Left renal pelvis (tissue), 4 donors: Measurements from ENCODE around the gene MSANTD1. TPM values are rescaled to one million over a fixed set of nuclear protein-coding genes. Genes with fewer than 3 reads are reported as not detected.

ENCODE experiments used
- DNase-seq, 4 donors: peaks; one replicate each; pipeline ENCODE4 v3.0.0-alpha.2; 2013; ENCODE audit warnings: low read depth in 4 of 4, low spot score in 3 of 4
- polyA plus RNA-seq, 4 donors: library from polyadenylated mRNA; unstranded; fragments of 120-200 nt; gene quantifications; one replicate each; pipeline ENCODE4 v1.2.1, GENCODE V29; 2013; ENCODE audit not compliant: insufficient read length in 4 of 4

The MSANTD1 gene
- polyA plus RNA-seq, 4 donors = 0.24 to 1.7 (median 0.62) TPM

DNA sequence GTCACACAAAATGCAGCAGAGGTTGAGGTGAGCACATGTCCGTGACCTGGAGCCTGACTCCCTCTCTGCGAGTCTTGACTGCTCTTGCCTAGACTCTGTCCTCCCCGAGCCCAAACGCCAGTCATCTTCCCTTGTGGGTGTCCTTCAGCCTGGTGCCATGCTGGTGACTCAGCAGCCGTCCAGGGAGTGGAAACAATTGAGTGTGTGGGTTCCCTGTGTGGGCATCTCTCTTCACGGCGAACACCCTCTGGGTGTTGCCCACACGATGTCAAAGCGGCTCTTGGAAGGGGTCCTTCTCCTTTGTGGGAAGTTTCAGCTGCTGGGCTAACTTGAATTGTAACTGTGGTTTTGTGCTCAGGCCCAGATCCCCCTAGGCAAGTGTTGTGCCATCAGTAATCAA, 17.5 kb upstream of the MSANTD1 start:
- no peak for DNase-seq

DNA sequence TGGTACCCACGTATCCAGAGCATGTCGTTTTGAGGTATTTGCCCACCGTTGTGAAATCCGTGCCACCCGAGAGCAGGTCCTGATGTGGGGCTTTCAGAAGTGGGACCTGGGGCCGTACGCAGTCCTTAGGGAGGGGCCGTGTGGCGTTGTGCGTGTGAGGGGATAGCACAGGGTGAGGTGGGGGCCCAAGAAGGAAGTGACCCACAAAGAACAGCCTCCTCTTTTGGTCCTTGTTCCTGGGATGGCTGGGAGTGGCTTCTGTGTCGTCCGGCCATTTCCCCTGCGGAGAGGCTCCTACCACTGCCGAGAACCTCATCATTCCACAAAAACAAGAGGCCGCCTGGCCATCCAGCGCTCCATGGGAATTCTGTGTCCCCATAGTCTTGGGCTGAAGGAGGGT, 17.0 kb upstream of the MSANTD1 start:
- no peak for DNase-seq

DNA sequence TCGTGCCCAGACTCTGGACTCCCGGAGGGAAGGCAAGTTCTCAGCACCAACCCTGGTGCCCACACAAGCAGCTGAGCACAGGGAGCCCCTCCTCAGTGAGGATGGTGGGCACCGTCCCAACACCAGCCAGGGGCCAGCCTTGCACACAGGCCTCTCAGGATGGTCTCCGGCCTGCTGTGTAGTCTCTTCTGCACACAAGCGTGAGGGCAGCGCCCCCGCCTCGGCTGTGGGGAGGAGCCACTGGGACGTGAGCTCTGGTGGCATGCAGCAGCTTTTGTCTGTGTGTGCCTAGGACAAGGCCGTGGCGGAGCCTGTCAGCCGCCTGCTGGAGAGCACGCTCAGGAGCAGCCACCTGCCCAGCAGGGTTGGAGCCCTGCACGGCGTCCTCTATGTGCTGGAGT, 16.1 kb upstream of the MSANTD1 start:
- DNase-seq = no peak

GRCh38 chr4:3233391-3234071, 15.4 kb upstream of the MSANTD1 start:
- no peak for DNase-seq

DNA sequence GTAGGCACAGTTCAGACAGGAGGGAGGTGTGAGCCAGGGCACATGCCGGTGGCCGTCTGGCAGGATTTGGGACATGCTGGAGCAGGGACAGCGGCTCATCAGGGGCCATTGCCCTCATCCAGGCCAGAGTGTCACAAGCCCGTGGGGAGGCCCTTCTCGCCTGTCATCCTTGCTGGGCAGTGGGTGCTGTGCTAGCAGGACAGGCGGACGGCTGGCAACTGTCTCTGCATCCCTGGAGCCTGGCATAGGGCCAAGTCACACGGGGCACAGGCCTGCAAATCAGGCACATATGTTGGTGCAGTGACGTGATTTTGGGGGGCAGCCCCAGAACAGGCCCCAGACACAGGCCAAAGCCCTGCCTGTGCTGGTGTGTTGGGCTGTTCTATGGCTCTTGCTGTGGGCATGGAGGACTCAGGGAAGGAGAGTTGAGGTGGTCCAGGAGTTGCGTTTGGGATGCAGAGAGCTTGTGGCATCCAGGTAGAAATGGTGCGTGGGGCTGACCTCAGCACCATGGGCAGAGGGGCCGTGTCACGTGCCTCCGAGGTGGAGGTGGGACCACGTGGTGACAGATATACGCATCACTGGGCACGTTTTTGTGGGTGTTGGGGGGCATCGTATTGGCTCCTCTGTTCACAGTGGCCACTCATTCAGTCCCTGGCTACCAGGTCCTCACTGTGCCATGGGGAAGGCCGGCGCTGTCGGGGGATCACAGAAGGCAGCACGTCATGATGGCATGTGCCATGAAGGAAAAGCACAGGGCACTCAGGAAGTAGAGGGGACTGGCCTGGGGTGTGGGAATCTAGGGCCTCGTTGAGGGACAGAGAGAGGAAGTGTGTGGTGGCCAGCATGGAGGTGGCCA, 14.6 kb upstream of the MSANTD1 start:
- DNase-seq = no peak

DNA sequence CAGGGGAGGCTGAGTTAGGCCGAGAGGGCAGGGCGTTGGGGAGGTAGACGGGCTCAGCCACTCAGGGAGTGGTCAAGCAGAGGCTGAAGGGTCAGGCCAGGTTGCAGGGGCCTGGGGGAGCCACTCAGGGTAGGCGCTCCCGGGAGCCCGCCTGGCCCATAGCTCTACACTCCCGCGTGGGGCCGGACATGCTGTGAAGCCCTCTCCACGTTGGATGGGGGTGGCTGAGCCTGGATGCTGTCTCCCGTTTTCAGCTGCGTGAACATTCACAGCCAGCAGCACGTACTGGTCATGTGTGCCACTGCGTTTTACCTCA, 14.0 kb upstream of the MSANTD1 start:
- DNase-seq = no peak

DNA sequence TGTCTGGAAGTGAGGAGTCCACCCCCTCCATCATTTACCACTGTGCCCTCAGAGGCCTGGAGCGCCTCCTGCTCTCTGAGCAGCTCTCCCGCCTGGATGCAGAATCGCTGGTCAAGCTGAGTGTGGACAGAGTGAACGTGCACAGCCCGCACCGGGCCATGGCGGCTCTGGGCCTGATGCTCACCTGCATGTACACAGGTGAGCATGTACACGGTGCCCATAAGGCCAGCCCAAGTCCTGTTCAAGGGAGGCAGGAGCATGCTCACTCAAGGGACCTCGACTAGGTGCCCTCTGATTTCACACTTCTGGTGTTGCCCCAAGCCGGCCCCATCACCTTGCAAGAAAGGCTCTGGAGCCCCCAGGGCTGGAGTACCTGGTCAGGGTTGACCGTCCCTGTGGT, 13.4 kb upstream of the MSANTD1 start:
- no peak for DNase-seq

DNA sequence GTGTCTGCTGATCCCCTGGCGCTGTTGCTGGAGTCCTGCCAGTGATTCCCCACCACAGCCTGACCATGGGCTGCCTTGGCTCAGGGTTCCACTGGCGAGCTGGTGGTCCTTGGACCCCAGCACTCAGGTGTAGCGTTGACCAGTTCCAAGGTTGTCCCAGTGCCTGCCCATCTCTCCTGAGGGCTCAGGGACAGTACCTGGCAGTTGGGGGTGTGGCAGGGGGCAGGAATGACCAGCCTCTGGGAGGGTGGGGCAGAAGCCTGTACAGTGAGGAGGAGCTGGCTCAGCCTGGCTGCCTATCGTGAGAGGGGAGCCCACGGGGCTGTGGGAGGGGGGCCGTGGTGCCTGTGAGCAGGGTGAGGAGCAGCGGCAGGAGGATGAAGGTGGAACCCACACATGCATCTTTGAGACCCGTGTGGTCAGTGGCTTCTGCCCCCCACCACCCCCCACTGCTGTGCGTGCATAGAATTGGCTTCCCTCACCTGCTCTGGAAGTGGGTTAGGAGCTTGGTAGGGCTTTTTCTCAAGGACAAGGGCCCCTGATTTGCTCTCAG, 12.6 kb upstream of the MSANTD1 start:
- no peak for DNase-seq

DNA sequence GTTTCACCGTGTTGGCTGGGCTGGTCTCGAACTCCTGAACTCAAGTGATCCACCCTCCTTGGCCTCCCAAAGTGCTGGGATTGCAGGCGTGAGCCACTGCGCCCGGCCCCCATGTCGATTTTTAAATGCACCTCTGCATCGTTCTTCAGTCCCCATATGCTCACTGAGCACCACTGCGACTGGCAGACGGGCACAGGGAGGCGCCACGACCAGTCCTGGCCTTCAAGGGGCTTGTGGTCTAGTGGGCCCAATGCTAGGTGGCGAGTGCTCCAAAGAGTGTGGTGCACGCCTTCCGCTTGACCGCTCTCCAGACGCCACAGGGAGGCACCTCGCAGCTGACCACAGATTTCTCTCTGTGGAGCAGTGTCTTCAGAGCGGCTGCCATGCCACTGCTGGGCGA, 11.7 kb upstream of the MSANTD1 start:
- DNase-seq = no peak

DNA sequence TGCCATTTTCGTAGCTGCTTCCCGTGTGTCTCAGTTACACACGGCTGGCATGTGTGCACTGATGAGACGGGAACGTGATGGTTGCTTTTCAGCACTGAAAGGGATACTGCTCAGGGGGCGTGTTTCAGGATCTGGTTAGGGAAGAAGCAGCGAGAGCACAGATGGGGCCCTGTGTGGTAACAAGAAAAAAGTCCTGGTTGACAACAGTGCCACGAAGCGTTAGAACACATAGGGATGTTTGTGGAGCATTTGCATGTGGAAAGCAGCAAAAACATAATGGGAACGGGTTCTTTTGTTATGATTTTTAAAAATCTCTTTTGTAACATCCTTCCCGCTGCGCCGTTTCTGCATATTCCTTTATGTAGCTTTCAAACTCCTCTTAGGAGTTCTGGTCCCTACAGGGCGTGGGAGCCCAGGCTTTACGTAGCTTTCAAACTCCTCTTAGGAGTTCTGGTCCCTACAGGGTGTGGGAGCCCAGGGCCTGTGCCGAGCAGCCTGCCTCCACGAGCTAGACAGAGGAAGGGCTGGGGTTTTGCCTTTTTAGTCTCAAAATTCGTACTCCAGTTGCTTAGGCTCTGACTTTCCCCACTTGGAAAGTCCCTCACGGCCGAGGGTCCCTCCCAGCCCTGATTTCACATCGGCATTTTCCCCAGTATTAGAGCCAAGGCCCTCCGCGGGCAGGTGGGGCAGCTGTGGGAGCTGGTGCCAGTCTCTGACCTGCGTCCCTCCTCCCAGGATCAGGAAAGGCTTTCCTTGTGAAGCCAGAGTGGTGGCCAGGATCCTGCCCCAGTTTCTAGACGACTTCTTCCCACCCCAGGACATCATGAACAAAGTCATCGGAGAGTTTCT, 11.0 kb upstream of the MSANTD1 start:
- no peak for DNase-seq

DNA sequence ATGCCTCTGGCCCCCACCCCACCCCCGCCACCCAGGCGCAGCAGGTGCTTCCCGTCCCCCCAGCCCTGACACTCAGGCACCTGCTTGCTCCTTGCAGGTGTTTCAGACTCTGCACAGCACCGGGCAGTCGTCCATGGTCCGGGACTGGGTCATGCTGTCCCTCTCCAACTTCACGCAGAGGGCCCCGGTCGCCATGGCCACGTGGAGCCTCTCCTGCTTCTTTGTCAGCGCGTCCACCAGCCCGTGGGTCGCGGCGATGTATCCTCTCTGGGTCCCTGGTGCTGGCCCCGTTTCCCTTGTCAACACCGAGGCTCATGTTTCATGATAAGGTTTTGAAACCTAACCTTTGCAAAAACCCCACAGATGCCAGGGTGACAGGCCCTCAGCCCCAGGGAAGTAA, 10.2 kb upstream of the MSANTD1 start:
- no peak for DNase-seq

- DNase-seq = no peak
These were observed 9.7 kb upstream of the MSANTD1 start for GRCh38 chr4:3239303-3239702.

DNA sequence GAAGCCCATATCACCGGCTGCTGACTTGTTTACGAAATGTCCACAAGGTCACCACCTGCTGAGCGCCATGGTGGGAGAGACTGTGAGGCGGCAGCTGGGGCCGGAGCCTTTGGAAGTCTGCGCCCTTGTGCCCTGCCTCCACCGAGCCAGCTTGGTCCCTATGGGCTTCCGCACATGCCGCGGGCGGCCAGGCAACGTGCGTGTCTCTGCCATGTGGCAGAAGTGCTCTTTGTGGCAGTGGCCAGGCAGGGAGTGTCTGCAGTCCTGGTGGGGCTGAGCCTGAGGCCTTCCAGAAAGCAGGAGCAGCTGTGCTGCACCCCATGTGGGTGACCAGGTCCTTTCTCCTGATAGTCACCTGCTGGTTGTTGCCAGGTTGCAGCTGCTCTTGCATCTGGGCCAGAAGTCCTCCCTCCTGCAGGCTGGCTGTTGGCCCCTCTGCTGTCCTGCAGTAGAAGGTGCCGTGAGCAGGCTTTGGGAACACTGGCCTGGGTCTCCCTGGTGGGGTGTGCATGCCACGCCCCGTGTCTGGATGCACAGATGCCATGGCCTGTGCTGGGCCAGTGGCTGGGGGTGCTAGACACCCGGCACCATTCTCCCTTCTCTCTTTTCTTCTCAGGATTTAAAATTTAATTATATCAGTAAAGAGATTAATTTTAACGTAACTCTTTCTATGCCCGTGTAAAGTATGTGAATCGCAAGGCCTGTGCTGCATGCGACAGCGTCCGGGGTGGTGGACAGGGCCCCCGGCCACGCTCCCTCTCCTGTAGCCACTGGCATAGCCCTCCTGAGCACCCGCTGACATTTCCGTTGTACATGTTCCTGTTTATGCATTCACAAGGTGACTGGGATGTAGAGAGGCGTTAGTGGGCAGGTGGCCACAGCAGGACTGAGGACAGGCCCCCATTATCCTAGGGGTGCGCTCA, 8.7 kb upstream of the MSANTD1 start:
- no peak for DNase-seq

DNA sequence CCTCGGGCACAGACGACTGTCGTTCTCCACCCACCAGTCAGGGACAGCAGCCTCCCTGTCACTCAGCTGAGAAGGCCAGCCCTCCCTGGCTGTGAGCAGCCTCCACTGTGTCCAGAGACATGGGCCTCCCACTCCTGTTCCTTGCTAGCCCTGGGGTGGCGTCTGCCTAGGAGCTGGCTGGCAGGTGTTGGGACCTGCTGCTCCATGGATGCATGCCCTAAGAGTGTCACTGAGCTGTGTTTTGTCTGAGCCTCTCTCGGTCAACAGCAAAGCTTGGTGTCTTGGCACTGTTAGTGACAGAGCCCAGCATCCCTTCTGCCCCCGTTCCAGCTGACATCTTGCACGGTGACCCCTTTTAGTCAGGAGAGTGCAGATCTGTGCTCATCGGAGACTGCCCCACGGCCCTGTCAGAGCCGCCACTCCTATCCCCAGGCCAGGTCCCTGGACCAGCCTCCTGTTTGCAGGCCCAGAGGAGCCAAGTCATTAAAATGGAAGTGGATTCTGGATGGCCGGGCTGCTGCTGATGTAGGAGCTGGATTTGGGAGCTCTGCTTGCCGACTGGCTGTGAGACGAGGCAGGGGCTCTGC, 7.9 kb upstream of the MSANTD1 start:
- DNase-seq = no peak

GRCh38 chr4:3241898-3242524, 6.9 kb upstream of the MSANTD1 start:
- DNase-seq = peak; percentile 51 to 65 (median 58)

- DNase-seq = peak in 1 of 4 donors; percentile 14
These were observed 5.7 kb upstream of the MSANTD1 start for GRCh38 chr4:3243136-3243780.

DNA sequence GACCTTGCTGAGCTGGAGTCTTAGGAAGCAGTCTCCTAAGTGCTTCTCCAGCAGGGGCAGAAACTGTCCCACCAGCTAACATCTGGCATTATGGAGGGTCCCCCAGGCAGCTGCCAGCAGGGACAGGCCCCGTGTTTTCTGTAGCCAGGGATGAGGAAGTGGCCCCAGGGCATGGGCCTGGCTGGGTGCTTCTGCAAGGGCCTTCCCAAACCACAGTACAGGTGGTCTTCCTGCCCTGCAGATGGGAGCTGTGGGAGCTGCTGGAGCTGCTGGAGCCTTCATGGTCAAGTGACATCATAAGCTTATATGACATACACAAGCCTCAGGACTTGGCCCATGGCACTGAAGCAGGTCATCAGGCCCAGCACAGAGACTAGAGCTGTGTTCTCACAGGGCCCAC, 5.0 kb upstream of the MSANTD1 start:
- DNase-seq = no peak

GRCh38 chr4:3244747-3245146, 4.2 kb upstream of the MSANTD1 start:
- DNase-seq = no peak

DNA sequence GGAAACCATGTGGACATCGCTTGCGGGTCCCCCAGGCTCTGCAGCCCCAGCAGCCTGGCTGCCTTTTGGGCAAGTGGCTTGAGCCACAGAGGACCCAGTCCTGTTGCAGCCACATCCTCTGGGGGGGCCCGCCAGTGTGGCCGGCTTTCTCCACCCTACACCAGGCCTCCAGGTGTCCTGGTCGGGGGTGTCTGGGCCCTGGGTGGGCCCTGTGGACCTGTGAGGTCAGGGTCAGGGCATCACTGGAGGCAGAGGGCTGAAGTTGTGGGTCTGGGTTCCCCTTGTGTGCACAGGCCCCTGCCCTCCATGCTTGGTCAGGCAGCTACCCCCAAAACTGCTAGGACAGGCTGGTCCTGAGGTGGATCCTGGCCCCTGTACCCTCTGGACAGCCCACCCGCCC, 3.3 kb upstream of the MSANTD1 start:
- DNase-seq = no peak
